HCT116 (cell line): ENCODE results near the gene ZNF804A. TPM values are rescaled to one million over a fixed set of nuclear protein-coding genes. Genes with fewer than 3 reads are reported as not detected.

ENCODE experiments used
- ATAC-seq: fragments of 200-7000 bp; cut with Tn5 transposase; 2 replicates; pipeline ENCODE4 v1.9.1; 2020; ENCODE audit warnings: mild to moderate bottlenecking, moderate library complexity
- BruUV-seq: library from RNA; stranded (reverse); fragments of 400-500 nt; replicated peaks from 2 replicates; lab custom pipeline; 2021; lab: Mats Ljungman, UMichigan
- CTCF ChIA-PET: fragments of 300-600 bp; sonication (Branson Sonifier 250); formaldehyde crosslinking; loops from one replicate; lab custom pipeline; 2021; ENCODE audit warnings: antibody characterized with exemption; lab: Charles Lee
- POLR2A ChIA-PET: fragments of 300-600, 350-600 bp; sonication (Branson Sonifier 250); formaldehyde crosslinking; loops from one replicate; lab custom pipeline; 2021; ENCODE audit warnings: antibody characterized with exemption; lab: Charles Lee
- RAD21 ChIA-PET, 2 experiments: fragments of 300-600 bp; sonication (Branson Sonifier 250); formaldehyde crosslinking; loops; one replicate each; lab custom pipeline; 2023; ENCODE audit warnings: low total read pairs in 2 of 2; ENCODE audit not compliant: uncharacterized antibody in 2 of 2, unreplicated experiment in 2 of 2, low non-redundant PET in 1 of 2; lab: Charles Lee
- DNase-seq: peaks from one replicate; pipeline ENCODE4 v3.0.0-alpha.2; 2010; ENCODE audit warnings: low read depth, low spot score
- H2AFZ ChIP-seq: fragments of 200-600 bp; shearing (Covaris generic), sonication (generic); 2 replicates; pipeline ENCODE4 v1.6.1; 2017; ENCODE audit warnings: low read depth, mixed run types, mixed read lengths, antibody characterized with exemption, low read length; ENCODE audit not compliant: poor library complexity, severe bottlenecking
- H3K27ac ChIP-seq: 2 replicates; pipeline ENCODE4 v1.5.1; 2012; ENCODE audit warnings: low read depth, low read length
- H3K27me3 ChIP-seq: fragments of 200-600 bp; sonication (generic); 2 replicates; pipeline ENCODE4 v1.6.1; 2016; ENCODE audit warnings: mixed run types, low read length, mixed read lengths; ENCODE audit not compliant: insufficient read depth
- H3K36me3 ChIP-seq, 2 experiments: fragments of 200-500 bp in 1 of 2; fragments of 200-600 bp in 1 of 2; sonication (Bioruptor generic) in 1 of 2; sonication (generic) in 1 of 2; 2 replicates each; pipeline versions ENCODE4 v1.5.1 to v1.6.1; 2014 to 2016; ENCODE audit warnings: low read length in 2 of 2, inconsistent platforms in 1 of 2, mixed read lengths in 1 of 2, mixed run types in 1 of 2; ENCODE audit not compliant: insufficient read depth in 2 of 2, control insufficient read depth in 1 of 2
- H3K4me1 ChIP-seq, 2 experiments: fragments of 200-600 bp in 1 of 2; sonication (generic) in 1 of 2; 2 replicates each; pipeline versions ENCODE4 v1.5.1 to v1.6.1; 2012 to 2017; ENCODE audit warnings: low read length in 2 of 2, inconsistent platforms in 1 of 2, mild to moderate bottlenecking in 1 of 2, mixed read lengths in 1 of 2, mixed run types in 1 of 2, moderate library complexity in 1 of 2; ENCODE audit not compliant: insufficient read depth in 2 of 2, control insufficient read depth in 1 of 2
- H3K4me2 ChIP-seq: fragments of 200-600 bp; sonication (generic); 2 replicates; pipeline ENCODE4 v1.6.1; 2017; ENCODE audit warnings: mixed run types, low read length, mixed read lengths
- H3K4me3 ChIP-seq, 2 experiments: fragments of 200-600 bp in 1 of 2; sonication (generic) in 1 of 2; replicated peaks in 1 of 2; 2 replicates each; pipeline ENCODE4 v1.5.1; 2011 to 2016; ENCODE audit warnings: low read length in 2 of 2, control low read depth in 1 of 2, low read depth in 1 of 2, mild to moderate bottlenecking in 1 of 2, mixed read lengths in 1 of 2, mixed run types in 1 of 2
- H3K79me2 ChIP-seq: fragments of 200-600 bp; sonication (generic); 2 replicates; pipeline ENCODE4 v1.6.1; 2017; ENCODE audit warnings: mild to moderate bottlenecking, mixed run types, low read length, moderate library complexity, mixed read lengths; ENCODE audit not compliant: insufficient read depth
- H3K9ac ChIP-seq: fragments of 200-600 bp; sonication (generic); 2 replicates; pipeline ENCODE4 v1.6.1; 2016; ENCODE audit warnings: low read length, mixed read lengths
- H3K9me2 ChIP-seq: fragments of 200-600 bp; sonication (generic), shearing (Covaris generic); 2 replicates; pipeline ENCODE4 v1.6.1; 2017; ENCODE audit warnings: mixed run types, mild to moderate bottlenecking, moderate library complexity; ENCODE audit not compliant: insufficient read depth
- H3K9me3 ChIP-seq, 2 experiments: fragments of 200-500 bp in 1 of 2; fragments of 200-600 bp in 1 of 2; sonication (Bioruptor generic) in 1 of 2; sonication (generic) in 1 of 2; 2 replicates each; pipeline ENCODE4 v1.6.1; 2014 to 2017; ENCODE audit warnings: low read length in 2 of 2, mixed read lengths in 2 of 2, inconsistent platforms in 1 of 2, low read depth in 1 of 2, mild to moderate bottlenecking in 1 of 2, mixed run types in 1 of 2, moderate library complexity in 1 of 2; ENCODE audit not compliant: control insufficient read depth in 1 of 2, insufficient read depth in 1 of 2
- H4K20me1 ChIP-seq: fragments of 200-600 bp; sonication (generic), shearing (Covaris generic); 2 replicates; pipeline ENCODE4 v1.6.1; 2017; ENCODE audit warnings: mixed run types, mild to moderate bottlenecking, moderate library complexity; ENCODE audit not compliant: insufficient read depth
- CBX3 ChIP-seq: IDR thresholded peaks from 2 replicates; pipeline ENCODE4 v1.6.1; 2012; ENCODE audit warnings: low read depth
- ELF1 ChIP-seq: IDR thresholded peaks from 2 replicates; pipeline ENCODE4 v1.6.1; 2012; ENCODE audit warnings: low read depth, borderline replicate concordance
- EZH2phosphoT487 ChIP-seq: fragments of 200-600 bp; IDR thresholded peaks from 2 replicates; pipeline ENCODE4 v1.6.1; 2018; ENCODE audit warnings: antibody characterized with exemption, borderline replicate concordance
- FOSL1 ChIP-seq: IDR thresholded peaks from 2 replicates; pipeline ENCODE4 v1.6.1; 2012; ENCODE audit warnings: low read depth
- POLR2A ChIP-seq: IDR thresholded peaks from 2 replicates; pipeline ENCODE4 v1.7.0; 2011; ENCODE audit warnings: borderline replicate concordance; ENCODE audit not compliant: insufficient read depth, insufficient read length; ENCODE audit errors: extremely low read depth
- RAD21 ChIP-seq: IDR thresholded peaks from 2 replicates; pipeline ENCODE4 v1.6.1; 2012; ENCODE audit warnings: low read depth, mild to moderate bottlenecking
- SIN3A ChIP-seq: IDR thresholded peaks from 2 replicates; pipeline ENCODE4 v1.6.1; 2012; ENCODE audit warnings: low read depth
- SRF ChIP-seq: IDR thresholded peaks from 2 replicates; pipeline ENCODE4 v1.6.1; 2012; ENCODE audit warnings: low read depth
- TCF7L2 ChIP-seq: IDR thresholded peaks from 2 replicates; pipeline ENCODE4 v1.7.0; 2011; ENCODE audit warnings: borderline replicate concordance, inconsistent platforms; ENCODE audit not compliant: insufficient read depth, insufficient read length; ENCODE audit errors: extremely low read depth
- intact Hi-C: fragments of 100-400 bp; cut with micrococcal nuclease; formaldehyde crosslinking; loops from 2 replicates; pipeline ENCODE4 v1.10.0; 2022
- total RNA-seq: library from RNA; stranded (reverse); gene quantifications from one replicate; pipeline ENCODE4 v1.2.1, GENCODE V29; 2021; ENCODE audit not compliant: unreplicated experiment
- TF ChIP-seq, protein P1 (sequence below), 3 experiments: fragments of 200-600 bp in 1 of 3; sonication (generic) in 1 of 3; IDR thresholded peaks in 2 of 3; conservative IDR thresholded peaks in 1 of 3; 2 replicates each; pipeline ENCODE4 v1.5.1; 2012 to 2017; ENCODE audit warnings: low read depth in 2 of 3, low read length in 2 of 3, antibody characterized with exemption in 1 of 3, borderline replicate concordance in 1 of 3, control low read depth in 1 of 3, mild to moderate bottlenecking in 1 of 3, mixed read lengths in 1 of 3, mixed run types in 1 of 3, moderate library complexity in 1 of 3; ENCODE audit not compliant: insufficient read depth in 1 of 3
- TF ChIP-seq, protein P2 (sequence below): IDR thresholded peaks from 2 replicates; pipeline ENCODE4 v1.6.1; 2012
- TF ChIP-seq, protein P3 (sequence below): IDR thresholded peaks from 2 replicates; pipeline ENCODE4 v1.6.1; 2011; ENCODE audit warnings: mild to moderate bottlenecking, low read length, moderate library complexity; ENCODE audit not compliant: insufficient replicate concordance; ENCODE audit errors: extremely low read depth

The ZNF804A gene
- total RNA-seq, 1 experiment from 2014 or later, result 0.61 TPM

DNA sequence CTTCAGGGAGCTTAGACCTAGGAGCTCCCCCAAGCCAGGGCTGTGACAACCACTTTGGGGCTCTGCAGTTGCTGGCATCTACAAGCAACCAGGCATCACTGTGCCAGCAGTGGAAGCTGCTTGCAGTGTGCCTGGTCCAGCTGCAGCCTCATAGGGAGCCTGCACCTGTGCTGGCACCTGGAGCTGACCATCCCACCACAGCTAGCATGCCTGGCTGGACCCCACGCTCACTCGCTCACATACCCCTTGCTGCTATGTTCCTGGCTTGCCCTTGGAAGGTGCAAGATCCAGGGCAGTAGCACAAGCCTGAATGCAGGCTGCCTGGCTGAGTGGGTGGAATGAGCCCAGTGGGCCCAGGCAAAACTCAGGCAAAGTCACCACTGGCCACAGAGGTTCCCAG is 82.5 kb downstream of the ZNF804A start:
- no peak for TF ChIP-seq TCF7L2
- no peak for TF ChIP-seq EZH2phosphoT487
- TF ChIP-seq POLR2A, result no peak
- TF ChIP-seq, protein P1, sequence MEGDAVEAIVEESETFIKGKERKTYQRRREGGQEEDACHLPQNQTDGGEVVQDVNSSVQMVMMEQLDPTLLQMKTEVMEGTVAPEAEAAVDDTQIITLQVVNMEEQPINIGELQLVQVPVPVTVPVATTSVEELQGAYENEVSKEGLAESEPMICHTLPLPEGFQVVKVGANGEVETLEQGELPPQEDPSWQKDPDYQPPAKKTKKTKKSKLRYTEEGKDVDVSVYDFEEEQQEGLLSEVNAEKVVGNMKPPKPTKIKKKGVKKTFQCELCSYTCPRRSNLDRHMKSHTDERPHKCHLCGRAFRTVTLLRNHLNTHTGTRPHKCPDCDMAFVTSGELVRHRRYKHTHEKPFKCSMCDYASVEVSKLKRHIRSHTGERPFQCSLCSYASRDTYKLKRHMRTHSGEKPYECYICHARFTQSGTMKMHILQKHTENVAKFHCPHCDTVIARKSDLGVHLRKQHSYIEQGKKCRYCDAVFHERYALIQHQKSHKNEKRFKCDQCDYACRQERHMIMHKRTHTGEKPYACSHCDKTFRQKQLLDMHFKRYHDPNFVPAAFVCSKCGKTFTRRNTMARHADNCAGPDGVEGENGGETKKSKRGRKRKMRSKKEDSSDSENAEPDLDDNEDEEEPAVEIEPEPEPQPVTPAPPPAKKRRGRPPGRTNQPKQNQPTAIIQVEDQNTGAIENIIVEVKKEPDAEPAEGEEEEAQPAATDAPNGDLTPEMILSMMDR (IDR thresholded peaks at IDR 0.05 in 2 of 3, conservative IDR thresholded peaks at IDR 0.05 in 1 of 3; ENCODE audit: borderline replicate concordance in 1 of 3, insufficient read depth in 1 of 3, low read depth in 2 of 3, low read length in 2 of 3), result no peak
- TF ChIP-seq CBX3, result no peak
- TF ChIP-seq, protein P2, sequence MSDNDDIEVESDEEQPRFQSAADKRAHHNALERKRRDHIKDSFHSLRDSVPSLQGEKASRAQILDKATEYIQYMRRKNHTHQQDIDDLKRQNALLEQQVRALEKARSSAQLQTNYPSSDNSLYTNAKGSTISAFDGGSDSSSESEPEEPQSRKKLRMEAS, result no peak
- TF ChIP-seq RAD21, result no peak
- no peak for TF ChIP-seq SIN3A
- TF ChIP-seq SRF, result no peak
- TF ChIP-seq FOSL1, result no peak
- TF ChIP-seq ELF1, result no peak
- TF ChIP-seq, protein P3, sequence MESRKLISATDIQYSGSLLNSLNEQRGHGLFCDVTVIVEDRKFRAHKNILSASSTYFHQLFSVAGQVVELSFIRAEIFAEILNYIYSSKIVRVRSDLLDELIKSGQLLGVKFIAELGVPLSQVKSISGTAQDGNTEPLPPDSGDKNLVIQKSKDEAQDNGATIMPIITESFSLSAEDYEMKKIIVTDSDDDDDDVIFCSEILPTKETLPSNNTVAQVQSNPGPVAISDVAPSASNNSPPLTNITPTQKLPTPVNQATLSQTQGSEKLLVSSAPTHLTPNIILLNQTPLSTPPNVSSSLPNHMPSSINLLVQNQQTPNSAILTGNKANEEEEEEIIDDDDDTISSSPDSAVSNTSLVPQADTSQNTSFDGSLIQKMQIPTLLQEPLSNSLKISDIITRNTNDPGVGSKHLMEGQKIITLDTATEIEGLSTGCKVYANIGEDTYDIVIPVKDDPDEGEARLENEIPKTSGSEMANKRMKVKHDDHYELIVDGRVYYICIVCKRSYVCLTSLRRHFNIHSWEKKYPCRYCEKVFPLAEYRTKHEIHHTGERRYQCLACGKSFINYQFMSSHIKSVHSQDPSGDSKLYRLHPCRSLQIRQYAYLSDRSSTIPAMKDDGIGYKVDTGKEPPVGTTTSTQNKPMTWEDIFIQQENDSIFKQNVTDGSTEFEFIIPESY, result no peak
- H3K4me1 ChIP-seq, result no peaks in the 10 kb centered on the region
- H3K9me3 ChIP-seq, result peaks cover 0 to 6% of the 10 kb centered on the region in 2 experiments; a peak in 2 of 4 replicates
- H4K20me1 ChIP-seq, result no peaks in the 10 kb centered on the region
- DNase-seq (no peak), ATAC-seq (no peak)
- H2AFZ ChIP-seq, result no peak overlapping the region
- H3K4me2 ChIP-seq, result no peak overlapping the region
- H3K27ac ChIP-seq, result no peak overlapping the region
- ChIA-PET RAD21 (no interaction called here), CTCF (no interaction called here), POLR2A (no interaction called here)
- H3K4me3 ChIP-seq, result no peak overlapping the region
- BruUV-seq, result no TSS peak
- no peak overlapping the region for H3K9ac ChIP-seq
- no peaks in the 10 kb centered on the region for H3K36me3 ChIP-seq
- intact Hi-C loops, result no loop called here
- H3K79me2 ChIP-seq, result no peaks in the 10 kb centered on the region
- no peaks in the 10 kb centered on the region for H3K27me3 ChIP-seq
- H3K9me2 ChIP-seq, result 0 out of 2 replicates have a peak, but pooled peaks cover 5% of the 10 kb centered on the region
